ENCODE measurements around the gene DUX4.
"Not testable (repeated sequence)": the region's sequence is repeated elsewhere in the genome, so short reads cannot be mapped to it uniquely, and the experiment has no call there.

Gene DUX4

DNA sequence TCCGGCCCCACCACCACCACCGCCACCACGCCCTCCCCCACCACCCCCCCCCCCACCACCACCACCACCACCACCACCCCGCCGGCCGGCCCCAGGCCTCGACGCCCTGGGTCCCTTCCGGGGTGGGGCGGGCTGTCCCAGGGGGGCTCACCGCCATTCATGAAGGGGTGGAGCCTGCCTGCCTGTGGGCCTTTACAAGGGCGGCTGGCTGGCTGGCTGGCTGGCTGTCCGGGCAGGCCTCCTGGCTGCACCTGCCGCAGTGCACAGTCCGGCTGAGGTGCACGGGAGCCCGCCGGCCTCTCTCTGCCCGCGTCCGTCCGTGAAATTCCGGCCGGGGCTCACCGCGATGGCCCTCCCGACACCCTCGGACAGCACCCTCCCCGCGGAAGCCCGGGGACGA is at the start of gene DUX4:
DUX4 (plus strand) TSS at position 347 of the 400 bp plus-strand sequence; CDS start at position 347, 0 bp downstream.
- not testable (repeated sequence) for DNase-seq (ENCODE audit: low read depth)

DNA sequence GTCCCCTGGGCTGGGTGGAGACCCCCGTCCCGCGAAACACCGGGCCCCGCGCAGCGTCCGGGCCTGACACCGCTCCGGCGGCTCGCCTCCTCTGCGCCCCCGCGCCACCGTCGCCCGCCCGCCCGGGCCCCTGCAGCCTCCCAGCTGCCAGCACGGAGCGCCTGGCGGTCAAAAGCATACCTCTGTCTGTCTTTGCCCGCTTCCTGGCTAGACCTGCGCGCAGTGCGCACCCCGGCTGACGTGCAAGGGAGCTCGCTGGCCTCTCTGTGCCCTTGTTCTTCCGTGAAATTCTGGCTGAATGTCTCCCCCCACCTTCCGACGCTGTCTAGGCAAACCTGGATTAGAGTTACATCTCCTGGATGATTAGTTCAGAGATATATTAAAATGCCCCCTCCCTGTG is 1.9 kb downstream of the DUX4 start:
- not testable (repeated sequence) for DNase-seq (ENCODE audit: low read depth)

DNA sequence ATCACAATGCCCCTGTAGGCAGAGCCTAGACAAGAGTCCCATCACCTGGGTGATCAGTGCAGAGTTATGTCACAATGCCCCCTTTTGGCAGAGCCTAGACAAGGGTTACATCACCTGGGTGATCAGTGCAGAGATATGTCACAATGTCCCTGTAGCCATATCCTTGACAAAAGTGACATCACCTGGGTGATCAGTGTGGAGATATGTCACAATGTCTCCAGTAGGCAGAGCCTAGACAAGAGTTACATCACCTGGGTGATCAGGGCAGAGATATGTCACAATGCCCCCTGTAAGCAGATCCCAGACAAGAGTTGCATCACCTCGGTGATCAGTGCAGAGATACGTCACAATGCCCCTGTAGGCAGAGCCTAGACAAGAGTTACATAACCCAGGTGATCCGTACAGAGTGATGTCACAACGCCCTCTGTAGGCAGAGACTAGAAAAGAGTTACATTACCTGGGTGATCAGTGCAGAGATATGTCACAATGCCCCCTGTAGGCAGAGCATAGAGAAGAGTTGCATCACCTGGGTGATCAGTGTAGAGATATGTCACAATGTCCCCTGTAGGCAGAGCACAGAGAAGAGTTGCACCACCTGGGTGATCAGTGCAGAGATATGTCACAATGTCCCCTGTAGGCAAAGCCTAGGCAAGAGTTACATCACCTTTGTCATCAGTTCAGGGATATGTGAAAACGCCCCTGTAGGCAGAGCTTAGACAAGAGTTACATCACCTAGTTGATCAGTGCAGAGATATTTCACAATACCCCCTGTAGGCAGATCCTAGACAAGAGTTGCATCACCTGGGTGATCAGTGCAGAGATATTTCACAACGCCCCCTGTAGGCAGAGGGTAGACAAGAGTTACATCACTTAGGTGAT is 4.4 kb downstream of the DUX4 start:
- DNase-seq (ENCODE audit: low read depth), result not testable (repeated sequence)

DNA sequence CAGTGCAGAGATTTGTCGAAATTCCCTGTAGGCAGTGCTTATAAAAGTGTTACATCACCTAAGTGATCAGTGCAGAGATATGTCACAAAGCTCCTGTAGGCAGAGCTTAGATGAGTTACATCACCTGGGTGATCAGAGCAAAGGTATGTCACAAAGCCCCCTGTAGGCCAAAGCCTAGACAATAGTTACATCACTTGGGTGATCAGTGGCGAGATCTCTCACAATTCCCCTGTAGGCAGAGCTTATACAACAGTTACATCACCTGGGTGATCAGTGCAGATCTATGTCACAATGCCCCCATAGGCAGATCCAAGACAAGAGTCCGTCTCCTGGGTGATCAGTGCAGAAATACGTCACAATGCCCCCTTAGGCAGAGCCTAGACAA is 5.0 kb downstream of the DUX4 start:
- not testable (repeated sequence) for DNase-seq (ENCODE audit: low read depth)

DNA sequence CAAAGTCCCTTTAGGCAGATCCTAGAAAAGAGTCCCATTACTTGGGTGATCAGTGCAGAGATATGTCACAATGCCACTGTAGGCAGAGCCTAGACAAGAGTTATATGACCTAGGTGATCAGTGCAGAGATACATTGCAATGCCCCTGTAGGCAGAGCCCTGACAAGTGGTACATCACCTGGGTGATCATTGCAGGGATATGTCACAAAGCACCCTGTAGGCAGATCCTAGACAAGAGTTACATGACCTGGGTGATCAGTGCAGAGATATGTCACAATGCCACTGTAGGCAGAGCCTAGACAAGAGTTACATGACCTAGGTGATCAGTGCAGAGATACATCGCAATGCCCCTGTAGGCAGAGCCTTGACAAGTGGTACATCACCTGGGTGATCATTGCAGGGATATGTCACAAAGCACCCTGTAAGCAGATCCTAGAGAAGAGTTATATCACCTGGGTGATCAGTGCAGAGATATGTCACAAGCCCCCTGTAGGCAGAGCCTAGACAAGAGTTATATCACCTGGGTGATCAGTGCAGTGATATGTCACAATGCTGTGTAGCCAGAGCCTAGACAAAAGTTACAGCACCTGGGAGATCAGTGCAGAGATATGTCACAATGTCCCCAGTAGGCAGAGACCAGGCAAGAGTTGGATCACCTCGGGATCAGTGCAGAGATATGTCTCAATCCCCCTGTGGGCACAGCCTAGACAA is 5.6 kb downstream of the DUX4 start:
- DNase-seq (ENCODE audit: low read depth), result not testable (repeated sequence)

DNA sequence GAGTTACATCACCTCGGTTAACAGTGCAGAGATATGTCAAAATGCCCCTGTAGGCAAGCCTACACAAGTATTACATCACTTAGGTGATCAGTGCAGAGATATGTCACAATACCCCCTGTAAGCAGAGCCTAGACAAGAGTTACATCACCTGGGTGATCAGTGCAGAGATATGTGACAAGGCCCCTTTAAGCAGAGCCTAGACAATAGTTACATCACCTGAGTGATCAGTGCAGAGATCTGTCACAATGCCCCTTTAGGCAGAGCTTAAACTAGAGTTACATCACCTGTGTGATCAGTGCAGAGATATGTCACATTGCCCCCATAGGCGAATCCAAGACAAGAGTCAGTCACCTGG is 6.1 kb downstream of the DUX4 start:
- DNase-seq (ENCODE audit: low read depth), result not testable (repeated sequence)

DNA sequence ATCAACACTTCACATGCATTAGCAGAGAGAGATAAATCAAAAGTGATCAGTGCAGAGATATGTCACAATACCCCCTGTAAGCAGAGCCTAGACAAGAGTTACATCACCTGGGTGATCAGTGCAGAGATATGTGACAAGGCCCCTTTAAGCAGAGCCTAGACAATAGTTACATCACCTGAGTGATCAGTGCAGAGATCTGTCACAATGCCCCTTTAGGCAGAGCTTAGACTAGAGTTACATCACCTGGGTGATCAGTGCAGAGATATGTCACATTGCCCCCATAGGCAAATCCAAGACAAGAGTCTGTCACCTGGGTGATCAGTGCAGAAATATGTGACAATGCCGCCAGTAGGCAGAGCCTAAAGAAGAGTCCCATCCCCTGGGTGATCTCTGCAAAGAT is 7.4 kb downstream of the DUX4 start:
- not testable (repeated sequence) for DNase-seq (ENCODE audit: low read depth)

DNA sequence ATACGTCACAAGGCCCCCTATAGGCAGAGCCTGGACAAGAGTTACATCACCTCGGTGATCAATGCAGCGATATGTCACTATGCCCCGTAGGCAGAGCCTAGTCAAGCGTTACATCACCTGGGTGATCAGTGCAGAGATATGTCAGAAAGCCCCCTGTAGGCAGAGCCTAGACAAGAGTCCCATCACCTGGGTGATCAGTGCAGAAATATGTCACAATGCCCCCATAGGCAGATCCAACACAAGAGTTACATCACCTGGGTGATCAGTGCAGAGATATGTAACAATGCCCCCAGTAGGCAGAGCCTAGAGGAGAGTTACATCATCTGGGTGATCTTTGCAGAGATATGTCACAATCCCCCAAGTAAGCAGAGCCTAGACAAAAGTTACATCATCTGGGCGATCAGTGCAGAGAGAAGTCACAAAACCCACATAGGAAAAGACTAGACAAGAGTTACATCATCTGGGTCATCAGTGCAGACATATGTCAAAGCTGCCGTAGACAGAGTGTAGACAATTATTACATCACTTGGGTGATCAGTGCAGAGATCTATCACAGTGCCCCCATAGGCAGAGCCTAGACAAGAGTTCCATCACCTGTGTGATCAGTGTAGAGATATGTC is 8.0 kb downstream of the DUX4 start:
- not testable (repeated sequence) for DNase-seq (ENCODE audit: low read depth)

DNA sequence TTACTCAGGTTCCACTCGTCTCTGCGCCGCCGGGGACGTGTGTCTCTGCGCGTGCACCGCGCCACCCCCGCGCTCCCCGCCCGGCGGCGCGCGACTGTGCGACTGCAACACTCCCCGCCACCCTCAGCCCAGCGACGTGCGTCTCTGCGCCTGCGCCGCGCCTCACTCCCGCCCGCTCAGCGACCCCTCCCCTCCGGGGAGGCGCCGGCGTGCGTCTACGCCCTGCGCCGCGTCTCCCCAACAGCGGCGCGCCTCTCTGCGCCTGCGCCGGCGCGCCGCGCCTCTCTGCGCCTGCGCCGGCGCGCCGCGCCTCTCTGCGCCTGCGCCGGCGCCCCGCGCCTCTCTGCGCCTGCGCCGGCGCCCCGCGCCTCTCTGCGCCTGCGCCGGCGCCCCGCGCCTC is 29.9 kb downstream of the DUX4 start:
- DNase-seq (ENCODE audit: low read depth), result not testable (repeated sequence)

Data from stimulated activated CD4-positive, alpha-beta T cell treated with anti-CD3 and anti-CD28 coated beads, Interleukin-2, amount 100 ng/mL, for 4 hours (primary cell).